Mammary epithelial cell (primary cell): Measurements from ENCODE around the gene CKAP2L.

Experiments
- EZH2 ChIP-seq: IDR thresholded peaks from 2 replicates; pipeline ENCODE4 v1.6.1; 2012; ENCODE audit warnings: low read length, inconsistent platforms, borderline replicate concordance
- TF ChIP-seq, protein P1 (sequence below), 2 donors: IDR thresholded peaks in 1 of 2; conservative IDR thresholded peaks in 1 of 2; 2 replicates each; pipeline ENCODE4 v1.5.1; 2011 to 2012; ENCODE audit warnings: inconsistent platforms in 2 of 2, low read length in 2 of 2, mild to moderate bottlenecking in 2 of 2, control low read depth in 1 of 2, low read depth in 1 of 2; ENCODE audit not compliant: insufficient read depth in 1 of 2; ENCODE audit errors: extremely low read depth in 1 of 2

GRCh38 chr2:112807233-112807807 lies 42.9 kb upstream of the CKAP2L start:
- TF ChIP-seq, protein P1, sequence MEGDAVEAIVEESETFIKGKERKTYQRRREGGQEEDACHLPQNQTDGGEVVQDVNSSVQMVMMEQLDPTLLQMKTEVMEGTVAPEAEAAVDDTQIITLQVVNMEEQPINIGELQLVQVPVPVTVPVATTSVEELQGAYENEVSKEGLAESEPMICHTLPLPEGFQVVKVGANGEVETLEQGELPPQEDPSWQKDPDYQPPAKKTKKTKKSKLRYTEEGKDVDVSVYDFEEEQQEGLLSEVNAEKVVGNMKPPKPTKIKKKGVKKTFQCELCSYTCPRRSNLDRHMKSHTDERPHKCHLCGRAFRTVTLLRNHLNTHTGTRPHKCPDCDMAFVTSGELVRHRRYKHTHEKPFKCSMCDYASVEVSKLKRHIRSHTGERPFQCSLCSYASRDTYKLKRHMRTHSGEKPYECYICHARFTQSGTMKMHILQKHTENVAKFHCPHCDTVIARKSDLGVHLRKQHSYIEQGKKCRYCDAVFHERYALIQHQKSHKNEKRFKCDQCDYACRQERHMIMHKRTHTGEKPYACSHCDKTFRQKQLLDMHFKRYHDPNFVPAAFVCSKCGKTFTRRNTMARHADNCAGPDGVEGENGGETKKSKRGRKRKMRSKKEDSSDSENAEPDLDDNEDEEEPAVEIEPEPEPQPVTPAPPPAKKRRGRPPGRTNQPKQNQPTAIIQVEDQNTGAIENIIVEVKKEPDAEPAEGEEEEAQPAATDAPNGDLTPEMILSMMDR (conservative IDR thresholded peaks at IDR 0.05 in 1 of 2, IDR thresholded peaks at IDR 0.05 in 1 of 2; ENCODE audit: extremely low read depth in 1 of 2, insufficient read depth in 1 of 2, low read depth in 1 of 2, low read length in 2 of 2) = peak; percentile 17 to 19
- TF ChIP-seq EZH2 = no peak
